ENCODE measurements around the gene RPL10A. TPM values are rescaled to one million over a fixed set of nuclear protein-coding genes. Genes with fewer than 3 reads are reported as not detected.

Gene RPL10A
- total RNA-seq, 2 experiments from 2014 or later = 1,373 to 1,398 TPM

DNA sequence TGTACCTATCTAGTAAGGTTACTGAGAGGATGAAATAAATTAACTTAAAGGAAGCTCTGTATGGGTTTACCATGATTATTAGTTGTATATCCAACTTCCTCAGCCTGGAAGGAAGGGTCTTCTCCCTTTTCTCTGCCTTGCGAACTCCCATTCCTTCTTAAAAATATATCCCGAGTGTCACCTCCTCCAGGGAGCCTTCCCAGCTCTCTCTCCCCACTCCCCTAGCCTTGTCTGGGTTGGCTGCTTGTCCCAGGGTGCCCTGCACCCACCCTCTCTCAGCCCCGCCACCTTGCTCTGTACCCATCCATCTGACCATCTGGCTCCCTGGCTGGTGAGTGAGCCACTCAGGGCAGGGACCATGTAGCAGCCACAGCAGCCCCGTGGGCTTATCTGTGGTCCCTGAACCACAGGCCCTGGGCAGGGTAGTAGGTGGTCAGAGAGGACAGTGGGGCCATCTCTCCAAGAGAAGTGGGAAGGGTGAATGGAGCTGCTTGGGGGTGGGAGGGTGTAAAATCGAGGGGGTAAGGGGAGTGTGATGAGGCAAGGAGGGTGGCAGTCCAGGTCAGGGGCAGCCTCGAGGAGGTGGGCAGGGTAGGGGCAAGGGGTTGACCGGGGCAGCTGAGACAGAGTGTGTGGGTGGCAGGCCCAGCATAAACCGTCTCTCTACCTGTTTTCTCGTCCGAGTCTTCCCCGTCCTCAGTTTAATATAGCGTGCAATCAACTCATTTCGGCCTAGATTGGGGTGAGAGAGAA is 15.9 kb downstream of the RPL10A start:
- H3K4me3 Mint-ChIP-seq = no peak overlapping the region
- peaks cover 5% of the 10 kb centered on the region for H3K27me3 Mint-ChIP-seq
- ATAC-seq (ENCODE audit: low read depth) (no peak), DNase-seq (no peak)
- no peaks in the 10 kb centered on the region for H3K9me3 Mint-ChIP-seq
- H3K27ac Mint-ChIP-seq = no peak overlapping the region
- POLR2A ChIA-PET = no interaction called here
- no peaks in the 10 kb centered on the region for H3K36me3 Mint-ChIP-seq
- peaks cover 3% of the 10 kb centered on the region for H3K4me1 Mint-ChIP-seq

DNA sequence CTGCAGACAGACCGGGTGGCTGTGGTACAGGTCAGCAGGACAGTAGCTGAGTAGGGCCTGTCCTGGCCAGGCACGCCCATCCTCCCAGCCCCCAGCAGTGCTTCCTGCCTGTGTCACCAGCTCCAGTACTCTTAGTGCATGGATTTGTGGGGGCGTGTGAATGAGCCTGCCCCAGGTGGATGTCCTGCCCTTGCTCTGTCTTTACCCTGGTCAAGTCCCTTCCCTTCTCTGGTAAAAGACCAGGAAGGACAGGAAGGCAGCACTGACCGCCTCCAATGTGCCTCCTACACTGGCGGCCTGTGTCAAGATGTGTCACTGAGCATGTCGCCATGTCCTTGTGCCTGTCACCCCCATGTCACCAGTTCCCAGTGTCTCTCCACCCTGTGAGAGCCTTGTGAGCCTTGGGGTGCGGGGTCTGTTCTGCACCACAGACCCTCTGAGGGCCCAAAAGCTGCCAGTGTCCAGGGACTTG is 16.8 kb downstream of the RPL10A start:
- DNase-seq = no peak
- POLR2A ChIA-PET = no interaction called here
- no peak overlapping the region for H3K27ac Mint-ChIP-seq
- no peak for ATAC-seq (ENCODE audit: low read depth)
- peaks cover 5% of the 10 kb centered on the region for H3K27me3 Mint-ChIP-seq
- H3K9me3 Mint-ChIP-seq = no peaks in the 10 kb centered on the region
- H3K36me3 Mint-ChIP-seq = no peaks in the 10 kb centered on the region
- H3K4me1 Mint-ChIP-seq = peaks cover 3% of the 10 kb centered on the region
- H3K4me3 Mint-ChIP-seq = no peak overlapping the region

DNA sequence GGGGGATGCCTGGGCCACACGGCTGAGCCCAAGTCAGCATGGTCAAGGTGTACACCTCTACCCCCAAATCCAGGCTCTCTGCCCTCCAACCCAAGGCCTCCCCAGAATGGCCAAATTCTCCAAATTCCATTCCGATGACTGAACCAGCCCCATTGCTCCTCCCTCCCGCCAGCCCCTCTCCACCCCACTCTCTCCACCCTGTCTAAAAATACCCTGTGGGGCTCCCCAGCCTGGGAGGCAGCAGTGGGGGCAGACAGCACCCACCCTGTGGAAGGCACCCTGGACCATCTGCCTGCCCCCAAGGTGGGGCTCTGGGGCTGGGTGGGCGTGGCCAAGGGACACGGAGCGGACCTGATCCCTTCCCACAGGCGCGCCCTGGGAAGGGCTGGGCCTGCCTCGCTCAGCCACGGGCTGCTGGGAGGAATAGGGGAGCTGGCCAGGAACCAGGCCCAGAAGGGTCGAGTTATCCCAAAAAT is 17.2 kb downstream of the RPL10A start:
- ATAC-seq (ENCODE audit: low read depth) = no peak
- H3K9me3 Mint-ChIP-seq = no peaks in the 10 kb centered on the region
- no peak for DNase-seq
- H3K4me1 Mint-ChIP-seq = peaks cover 3% of the 10 kb centered on the region
- POLR2A ChIA-PET = no interaction called here
- H3K36me3 Mint-ChIP-seq = no peaks in the 10 kb centered on the region
- H3K27ac Mint-ChIP-seq = no peak overlapping the region
- peaks cover 4% of the 10 kb centered on the region for H3K27me3 Mint-ChIP-seq
- no peak overlapping the region for H3K4me3 Mint-ChIP-seq

DNA sequence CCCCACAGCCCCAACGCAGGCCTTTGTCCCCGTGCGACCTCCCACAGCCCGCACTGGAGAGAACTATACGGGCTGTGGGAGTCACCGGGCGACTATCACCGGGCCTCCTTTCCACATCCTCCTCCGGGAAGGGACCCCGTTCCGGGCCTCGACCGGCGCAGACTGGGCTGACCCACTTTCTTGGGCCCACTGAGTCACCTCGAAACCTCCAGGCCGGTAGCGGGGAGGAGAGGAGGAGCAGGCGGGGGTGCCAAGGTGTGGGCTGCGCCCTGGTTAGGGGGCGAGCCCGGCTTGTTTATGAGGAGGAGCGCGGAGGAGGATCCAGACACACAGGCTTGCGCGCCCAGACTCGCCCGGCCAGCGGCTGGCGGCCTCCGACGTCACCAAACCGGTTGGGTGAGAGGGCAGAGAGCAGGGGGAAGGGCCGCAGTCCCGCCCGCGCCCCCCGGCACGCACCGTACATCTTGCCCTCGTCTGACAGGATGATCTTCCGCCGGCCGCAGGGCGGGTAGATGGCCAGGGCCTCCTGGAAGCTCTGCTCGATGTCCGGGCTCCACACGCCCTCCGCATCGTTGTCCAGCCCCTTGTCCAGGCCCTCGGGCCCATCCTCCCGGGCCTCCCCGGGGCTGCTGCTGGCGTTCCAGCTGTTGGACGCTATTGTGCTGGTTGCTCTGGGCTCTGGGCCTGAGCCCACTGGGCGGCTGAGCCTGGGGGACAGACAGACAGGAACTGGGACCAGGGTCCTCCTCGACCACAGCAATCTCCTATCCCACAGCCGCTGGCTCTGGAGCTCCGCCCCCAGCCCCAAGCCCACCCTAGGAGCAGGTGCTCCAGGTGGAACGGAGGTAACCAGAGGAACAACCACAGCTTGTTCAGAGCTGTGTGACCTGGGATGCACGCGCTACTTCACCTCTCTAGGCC is 18.1 kb downstream of the RPL10A start:
- no peak overlapping the region for H3K4me3 Mint-ChIP-seq
- DNase-seq (no peak), ATAC-seq (ENCODE audit: low read depth) (no peak)
- no peaks in the 10 kb centered on the region for H3K36me3 Mint-ChIP-seq
- POLR2A ChIA-PET = no interaction called here
- peaks cover 4% of the 10 kb centered on the region for H3K27me3 Mint-ChIP-seq
- peaks cover 5% of the 10 kb centered on the region for H3K4me1 Mint-ChIP-seq
- no peak overlapping the region for H3K27ac Mint-ChIP-seq
- H3K9me3 Mint-ChIP-seq = no peaks in the 10 kb centered on the region

DNA sequence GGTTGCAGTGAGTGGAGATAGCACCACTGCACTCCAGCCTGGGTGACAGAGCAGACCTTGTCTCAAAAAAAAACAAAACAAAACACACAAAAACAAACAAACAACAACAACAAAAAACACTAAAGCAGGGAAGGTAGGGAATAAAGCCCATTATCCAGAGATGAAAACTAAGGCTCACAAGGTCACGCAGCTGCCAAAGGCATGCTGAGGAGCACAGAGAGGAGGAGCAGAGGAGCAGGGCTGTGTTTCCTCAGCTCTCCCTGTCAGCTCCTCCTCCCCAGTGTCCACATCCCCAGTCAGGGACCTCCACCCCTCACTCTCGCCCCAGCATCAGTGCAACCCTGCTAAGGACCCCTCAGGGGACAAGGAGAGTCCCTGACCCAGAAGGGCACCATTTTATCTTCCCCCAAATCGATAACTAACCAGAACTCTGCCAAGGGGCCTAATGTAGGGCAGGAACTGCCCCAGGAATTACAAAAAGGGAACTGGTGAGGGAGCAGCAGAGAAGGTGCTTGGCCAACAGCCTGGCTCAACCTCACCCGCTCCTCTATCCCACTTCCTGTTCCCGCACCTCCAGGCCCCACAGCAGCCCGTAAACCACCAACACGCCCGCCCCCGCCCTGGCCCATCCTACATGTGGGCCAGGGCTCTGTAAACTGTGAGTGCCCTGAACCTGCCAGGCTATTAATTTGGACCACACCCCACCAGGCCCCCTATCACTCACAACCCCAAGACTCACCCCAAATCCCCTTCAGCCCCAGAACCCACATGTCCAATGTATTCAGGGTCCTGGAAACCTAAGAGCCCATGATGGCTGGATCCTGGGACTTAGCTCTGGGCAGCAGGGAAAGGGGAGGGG is 19.7 kb downstream of the RPL10A start:
- Mint-ChIP-seq H3K9me3 (no peaks in the 10 kb centered on the region), H3K4me3 (no peak overlapping the region), H3K27me3 (peaks cover 1% of the 10 kb centered on the region), H3K4me1 (peaks cover 8% of the 10 kb centered on the region), H3K36me3 (no peaks in the 10 kb centered on the region), H3K27ac (no peak overlapping the region)
- DNase-seq (no peak), ATAC-seq (ENCODE audit: low read depth) (no peak)
- POLR2A ChIA-PET = interaction anchor here (1.7 kb wide), 1 partner anchor 10 kb away, joined by 4 read pairs; no protein-coding TSS in a partner anchor

DNA sequence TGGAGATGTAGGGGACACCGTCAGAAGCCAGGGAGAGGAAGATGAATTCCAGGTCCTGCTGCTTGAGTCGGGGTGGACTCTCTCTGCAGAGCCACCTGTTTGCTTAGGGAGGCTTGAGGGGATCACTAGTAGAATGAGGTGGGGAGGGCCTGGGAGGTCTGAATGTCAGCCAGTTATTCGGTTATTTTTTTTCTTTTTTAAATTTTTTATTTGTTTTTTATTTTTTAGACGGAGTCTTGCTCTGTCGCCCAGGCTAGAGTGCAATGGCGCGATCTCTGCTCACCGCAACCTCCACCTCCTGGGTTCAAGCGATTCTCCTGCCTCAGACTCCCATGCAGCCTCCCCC is 20.3 kb downstream of the RPL10A start:
- Mint-ChIP-seq H3K27ac (no peak overlapping the region), H3K4me1 (peaks cover 8% of the 10 kb centered on the region), H3K36me3 (no peaks in the 10 kb centered on the region), H3K4me3 (no peak overlapping the region), H3K9me3 (no peaks in the 10 kb centered on the region), H3K27me3 (peaks cover 1% of the 10 kb centered on the region)
- ATAC-seq (ENCODE audit: low read depth) (no peak), DNase-seq (no peak)
- POLR2A ChIA-PET = interaction anchor here (1.7 kb wide), 1 partner anchor 11 kb away, joined by 4 read pairs; no protein-coding TSS in a partner anchor

DNA sequence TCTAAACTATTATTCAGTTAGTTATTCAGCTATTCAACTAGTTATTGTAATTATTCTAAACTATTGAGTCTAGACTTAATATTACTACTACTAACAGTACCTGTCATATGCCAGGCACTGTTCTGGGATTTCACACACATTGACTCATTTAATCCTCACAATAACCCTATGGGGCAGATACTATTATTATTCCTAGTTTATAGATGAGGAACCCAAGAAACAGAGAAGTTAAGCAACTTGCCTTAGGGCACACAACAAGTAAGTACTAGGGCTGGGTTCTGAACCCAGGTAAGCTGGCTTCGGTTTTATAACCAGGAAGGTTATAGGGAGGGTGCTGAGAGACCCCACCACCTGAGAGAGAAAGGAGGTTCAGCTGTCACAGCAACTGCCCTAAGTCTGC is 20.9 kb downstream of the RPL10A start:
- POLR2A ChIA-PET = interaction anchor here (1.7 kb wide), 1 partner anchor 12 kb away, joined by 4 read pairs; no protein-coding TSS in a partner anchor
- Mint-ChIP-seq H3K4me1 (peaks cover 10% of the 10 kb centered on the region), H3K27ac (no peak overlapping the region), H3K27me3 (peaks cover 3% of the 10 kb centered on the region), H3K9me3 (no peaks in the 10 kb centered on the region), H3K36me3 (no peaks in the 10 kb centered on the region), H3K4me3 (no peak overlapping the region)
- DNase-seq = no peak
- ATAC-seq (ENCODE audit: low read depth) = no peak

DNA sequence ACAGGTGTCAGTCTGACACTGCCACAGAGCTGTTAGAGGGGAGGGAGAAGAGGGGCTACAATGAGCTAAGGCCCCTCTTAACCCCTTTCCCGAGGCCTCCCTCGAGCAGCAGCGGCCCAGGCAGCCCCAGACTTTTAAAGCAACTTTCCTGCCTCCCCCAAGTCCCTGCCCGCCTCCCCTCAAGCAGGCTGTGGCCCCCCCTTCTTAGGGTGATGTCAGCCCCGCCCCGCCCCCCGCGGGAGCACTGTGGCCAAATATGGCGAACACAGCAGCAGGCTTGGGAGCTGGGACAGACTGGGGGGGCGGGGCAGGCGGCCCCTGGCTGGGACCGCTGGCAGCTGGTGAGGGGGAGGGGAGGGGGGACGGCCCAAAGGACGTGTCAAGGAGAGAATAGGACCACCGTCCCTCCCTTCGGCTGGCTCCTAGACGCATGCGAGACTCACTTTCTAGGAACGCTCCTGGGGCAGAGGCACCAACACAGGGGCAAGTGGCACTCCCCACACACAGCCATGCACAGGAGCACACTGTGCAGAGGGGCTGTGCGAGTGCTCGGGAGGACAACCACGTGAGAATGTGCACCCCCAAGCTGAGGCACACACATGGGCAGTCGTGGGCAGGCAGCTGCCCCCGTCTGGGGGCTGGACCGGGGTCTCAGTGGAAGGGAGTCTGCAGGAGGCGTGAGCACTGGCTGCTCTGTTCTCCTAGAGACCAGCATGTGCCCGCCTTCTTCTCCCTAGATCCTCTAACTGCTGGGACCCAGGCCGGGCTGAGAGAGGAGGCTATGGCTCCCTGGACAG is 22.0 kb downstream of the RPL10A start:
- Mint-ChIP-seq H3K4me1 (peaks cover 14% of the 10 kb centered on the region), H3K27me3 (peaks cover 3% of the 10 kb centered on the region), H3K36me3 (no peaks in the 10 kb centered on the region), H3K4me3 (no peak overlapping the region), H3K9me3 (no peaks in the 10 kb centered on the region), H3K27ac (peak overlapping the region; percentile 36)
- ATAC-seq (ENCODE audit: low read depth) = no peak
- DNase-seq = no peak
- POLR2A ChIA-PET = interaction anchor here (1.7 to 2.0 kb wide), 2 partner anchors 13 to 19 kb away, joined by 4 to 5 read pairs; no protein-coding TSS in a partner anchor

DNA sequence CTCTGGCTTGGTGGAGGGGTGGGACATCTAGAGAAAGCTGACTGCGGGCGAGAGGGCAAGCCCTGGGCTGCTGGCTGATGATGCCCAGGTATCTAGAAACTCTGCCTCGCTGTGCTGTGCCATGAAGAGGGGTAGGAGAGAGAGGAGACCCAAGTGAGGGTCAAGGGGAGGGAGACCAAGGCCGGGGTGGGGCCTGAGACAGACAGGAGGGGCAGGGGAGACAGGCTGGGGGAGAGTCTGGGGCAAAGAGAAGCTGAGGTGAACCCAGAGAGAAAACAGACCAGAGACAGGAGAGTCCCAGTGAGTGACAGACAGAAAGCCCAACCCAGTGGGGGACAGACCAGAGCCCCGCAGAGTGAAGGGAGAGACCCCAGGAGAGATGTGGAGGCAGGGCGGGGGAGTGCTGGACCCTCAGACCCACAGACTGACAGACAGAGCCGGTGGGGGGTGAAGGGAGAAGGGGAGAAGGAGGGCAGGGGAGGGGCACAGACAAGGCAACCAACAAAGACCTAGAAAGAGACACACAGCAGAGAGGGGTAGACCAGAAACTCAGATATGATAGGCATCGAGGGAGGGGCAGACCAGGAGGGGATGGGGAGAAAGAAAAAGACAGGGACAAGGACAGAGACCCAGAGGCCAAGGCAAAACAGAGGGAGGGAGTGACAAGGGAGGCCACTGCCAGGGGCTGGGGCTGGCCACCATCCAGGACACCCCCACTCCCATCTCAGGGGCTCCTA is 22.8 kb downstream of the RPL10A start:
- Mint-ChIP-seq H3K4me1 (peaks cover 14% of the 10 kb centered on the region), H3K36me3 (no peaks in the 10 kb centered on the region), H3K27me3 (peaks cover 3% of the 10 kb centered on the region), H3K9me3 (no peaks in the 10 kb centered on the region), H3K4me3 (no peak overlapping the region), H3K27ac (peak overlapping the region; percentile 36)
- POLR2A ChIA-PET = interaction anchor here (2.0 kb wide), 1 partner anchor 19 kb away, joined by 5 read pairs; no protein-coding TSS in a partner anchor
- ATAC-seq (ENCODE audit: low read depth) = no peak
- DNase-seq = no peak

DNA sequence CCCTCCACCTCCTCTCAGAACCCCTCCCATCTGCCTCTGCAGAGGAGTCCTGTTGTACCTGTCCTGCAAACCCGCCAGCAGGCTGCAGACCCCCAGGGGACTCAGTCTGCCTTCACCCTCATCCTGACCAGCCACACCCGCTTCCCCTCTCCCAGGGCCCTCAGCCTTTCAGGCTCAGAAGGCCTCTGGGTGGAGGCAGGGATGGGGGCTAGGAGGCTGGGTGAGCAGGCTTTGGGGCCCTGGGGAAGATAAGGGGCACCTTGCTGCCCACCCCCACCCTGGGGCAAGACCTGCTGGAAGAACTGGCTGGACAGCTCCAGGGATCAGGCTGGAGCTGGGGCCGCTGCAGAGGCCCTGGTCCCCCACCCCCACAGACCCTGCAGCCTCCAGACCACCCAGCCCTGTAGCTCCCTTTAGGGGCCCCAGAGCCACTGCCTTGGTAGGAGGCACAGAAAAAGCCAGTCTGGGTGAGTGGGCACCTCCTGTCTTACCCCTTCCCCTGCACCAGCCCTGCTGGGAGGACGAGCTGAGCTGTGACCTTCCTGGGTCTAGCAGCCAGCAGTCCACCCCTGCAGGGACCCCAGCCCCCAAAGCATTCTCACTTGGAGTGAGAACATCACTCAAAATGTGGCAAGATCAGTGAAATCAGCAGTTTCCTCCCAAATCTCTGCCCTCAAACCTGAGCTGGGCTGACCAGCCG is 23.5 kb downstream of the RPL10A start:
- POLR2A ChIA-PET = interaction anchor here (2.0 kb wide), 1 partner anchor 20 kb away, joined by 5 read pairs; no protein-coding TSS in a partner anchor
- Mint-ChIP-seq H3K27ac (no peak overlapping the region), H3K27me3 (peaks cover 3% of the 10 kb centered on the region)

DNA sequence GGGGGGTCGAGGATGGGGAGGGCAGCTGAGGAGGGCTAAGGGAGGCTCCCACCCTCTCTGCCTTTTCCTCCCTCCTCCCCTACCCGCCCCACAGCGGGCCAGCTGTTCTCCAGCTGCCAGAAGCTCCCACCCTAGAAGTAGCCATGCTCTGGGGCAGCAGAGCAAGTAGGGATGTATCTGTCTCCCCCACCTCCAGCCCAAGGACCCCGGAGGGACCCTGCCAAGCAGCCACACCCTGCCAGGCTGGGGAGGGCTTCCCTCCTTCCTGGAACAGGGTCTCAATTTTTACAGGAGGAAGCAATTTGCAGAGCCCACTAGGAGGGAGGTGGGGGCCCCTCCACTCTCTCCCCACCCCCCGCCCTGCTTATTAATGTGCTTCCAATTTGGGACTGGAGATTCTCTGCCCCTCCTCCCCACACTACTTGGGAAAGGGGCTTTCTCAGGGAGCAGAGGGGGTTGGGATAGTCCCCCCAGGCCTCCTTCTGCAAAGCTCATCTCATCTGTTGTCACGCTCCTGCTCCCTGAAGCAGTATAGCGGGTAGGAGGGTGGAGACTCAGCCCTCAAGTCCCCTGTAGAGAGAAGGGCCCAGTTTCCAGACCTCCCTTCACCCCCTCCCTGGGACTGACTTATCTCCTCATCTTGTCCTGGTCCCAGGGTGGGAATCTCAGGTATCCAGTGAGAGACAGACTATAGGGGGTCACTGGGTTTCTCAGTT is 24.2 kb downstream of the RPL10A start:
- peaks cover 3% of the 10 kb centered on the region for H3K27me3 Mint-ChIP-seq
- ATAC-seq (ENCODE audit: low read depth) (no peak), DNase-seq (no peak)
- POLR2A ChIA-PET = no interaction called here
- no peaks in the 10 kb centered on the region for H3K9me3 Mint-ChIP-seq
- no peak overlapping the region for H3K27ac Mint-ChIP-seq
- no peak overlapping the region for H3K4me3 Mint-ChIP-seq
- peaks cover 14% of the 10 kb centered on the region for H3K4me1 Mint-ChIP-seq
- no peaks in the 10 kb centered on the region for H3K36me3 Mint-ChIP-seq

More for the DNA sequence above, 23.5 kb downstream of the RPL10A start:
- Mint-ChIP-seq H3K4me3 (no peak overlapping the region), H3K36me3 (no peaks in the 10 kb centered on the region), H3K9me3 (no peaks in the 10 kb centered on the region), H3K4me1 (peaks cover 14% of the 10 kb centered on the region)
- DNase-seq (no peak), ATAC-seq (ENCODE audit: low read depth) (no peak)
